GM19099 (cell line): ENCODE results near the gene LRRC3.

Source experiments
- POLR2A ChIP-seq: IDR thresholded peaks from 3 replicates; pipeline ENCODE4 v1.6.1; 2011; ENCODE audit warnings: low read depth; ENCODE audit not compliant: insufficient read length; ENCODE audit errors: extremely low read depth

The LRRC3 gene

DNA sequence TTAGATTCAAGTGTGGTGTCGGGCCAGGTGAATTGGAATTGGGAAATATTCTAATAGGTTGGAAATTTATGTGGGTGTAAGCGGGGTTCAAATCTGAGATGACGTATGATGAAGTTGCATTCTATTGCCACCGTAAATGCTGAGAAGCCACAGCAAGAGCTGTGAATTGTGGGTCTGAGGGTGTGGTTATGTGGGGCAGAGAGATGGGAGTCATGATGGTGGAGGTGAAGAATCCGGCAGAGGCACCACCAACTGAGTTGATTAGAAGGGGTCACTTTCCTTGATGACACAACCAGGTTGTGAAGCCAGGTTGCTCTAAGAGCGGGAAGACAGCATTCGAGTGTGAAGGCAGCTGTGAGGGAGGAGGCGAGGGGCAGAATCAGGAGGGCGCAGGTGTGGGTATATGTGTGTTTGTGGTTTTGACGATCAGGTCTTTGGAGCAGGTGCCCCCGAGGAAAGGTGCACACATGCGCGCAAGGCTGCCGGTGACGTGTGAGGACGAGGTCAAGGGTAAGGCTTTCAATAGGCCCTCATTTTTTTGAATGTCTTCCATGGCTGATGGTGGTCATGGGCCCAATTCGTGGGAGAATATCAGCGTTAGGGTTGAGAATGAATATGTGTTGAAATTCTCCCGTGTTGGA is 18.7 kb downstream of the LRRC3 start:
- TF ChIP-seq POLR2A: no peak

DNA sequence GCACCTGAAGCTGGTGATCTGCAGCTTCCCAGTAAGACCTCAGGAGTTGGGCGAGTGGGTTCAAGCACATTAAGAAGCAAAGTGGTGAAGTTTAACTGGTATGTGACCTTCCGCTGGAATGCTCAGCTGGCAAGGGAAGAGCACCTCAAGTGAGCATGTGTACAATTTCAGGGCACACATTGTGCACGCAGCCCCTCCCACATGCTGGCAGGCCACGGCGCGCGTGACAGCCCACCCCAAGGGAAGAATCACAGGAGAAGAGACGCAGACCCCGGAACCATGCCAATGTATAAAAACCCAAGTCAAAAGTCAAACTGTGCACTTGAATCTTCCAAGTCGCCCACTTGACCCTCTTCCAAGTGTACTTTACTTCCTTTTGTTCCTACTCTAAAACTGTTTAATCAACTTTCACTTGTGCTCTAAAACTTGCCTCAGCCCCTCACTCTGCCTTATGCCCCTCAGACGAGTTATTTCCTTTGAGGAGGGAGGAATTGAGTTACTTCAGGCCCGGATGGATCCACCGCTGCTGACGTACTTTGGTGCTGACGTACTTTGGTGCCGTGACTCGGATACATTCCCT is 20.0 kb downstream of the LRRC3 start:
- TF ChIP-seq POLR2A: no peak

DNA sequence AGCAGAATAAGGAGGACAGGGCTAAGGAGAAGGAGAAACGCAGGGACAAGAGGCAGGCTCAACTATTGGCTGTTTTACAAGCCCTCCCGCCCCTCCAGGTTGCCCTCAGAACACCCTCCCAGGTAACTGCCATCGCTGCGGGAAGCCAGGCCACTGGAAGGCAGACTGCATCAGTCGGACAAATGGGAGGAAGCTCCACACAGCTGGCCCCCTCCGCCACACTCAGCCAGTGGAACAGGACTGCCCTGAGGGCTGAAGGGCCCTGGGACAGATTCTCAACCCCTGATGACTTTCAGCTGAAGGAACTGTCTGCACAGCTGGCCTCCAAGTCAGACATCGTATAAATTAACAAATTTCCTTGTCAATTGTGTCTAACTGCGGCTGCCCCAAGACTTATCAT is 21.8 kb downstream of the LRRC3 start:
- TF ChIP-seq POLR2A: no peak

DNA sequence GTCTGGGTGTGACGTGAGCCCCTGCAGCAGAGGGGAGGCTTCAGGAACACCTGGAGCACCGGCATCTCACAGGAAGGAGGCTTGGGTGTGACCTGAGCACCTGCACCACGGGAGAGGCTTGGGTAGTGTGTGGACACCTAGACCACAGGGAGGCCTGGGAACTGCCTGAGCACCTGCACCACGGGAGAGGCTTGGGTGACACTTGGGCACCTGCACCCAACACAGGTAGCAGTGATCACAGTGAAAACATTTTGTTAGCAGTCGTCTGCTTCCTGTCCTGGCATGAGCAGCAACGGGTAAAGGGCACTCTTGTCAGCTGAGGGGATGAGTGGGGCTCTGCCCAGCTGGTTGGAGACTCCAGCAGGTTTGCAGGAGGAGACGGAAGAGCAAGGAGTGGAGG is 22.4 kb downstream of the LRRC3 start:
- no peak for TF ChIP-seq POLR2A

DNA sequence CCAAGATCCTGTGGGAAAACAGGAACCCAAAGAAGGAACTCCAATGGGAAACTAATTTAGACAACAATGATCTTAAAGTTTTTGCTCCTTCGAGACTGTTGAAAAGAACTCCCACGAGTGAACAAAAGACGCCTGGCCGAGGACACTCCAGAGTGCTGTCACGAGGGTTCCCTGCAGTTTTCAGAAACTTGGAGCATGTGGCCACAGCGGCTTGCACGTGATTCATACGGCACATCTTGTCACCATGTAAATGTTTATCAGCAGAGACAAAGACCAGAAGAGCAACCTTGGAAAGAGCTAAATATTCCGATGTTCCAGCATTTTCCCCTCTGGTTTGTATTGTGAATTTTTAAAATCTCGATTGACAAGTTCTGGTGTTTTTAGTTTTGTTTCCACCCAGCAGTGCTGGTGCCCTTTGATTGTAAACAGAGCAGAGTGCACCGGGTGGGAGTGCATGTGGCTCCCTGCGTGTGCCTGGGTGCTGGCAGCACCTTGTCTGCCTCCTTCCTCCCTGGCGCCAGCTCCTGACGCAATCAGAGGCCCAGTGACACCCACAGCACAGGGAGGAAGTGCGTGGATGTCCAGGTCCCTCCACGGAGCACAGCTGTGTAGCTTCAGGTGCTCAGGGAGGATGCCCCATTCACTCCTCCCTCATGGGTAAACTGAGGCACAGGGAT is 23.0 kb downstream of the LRRC3 start:
- TF ChIP-seq POLR2A: no peak

DNA sequence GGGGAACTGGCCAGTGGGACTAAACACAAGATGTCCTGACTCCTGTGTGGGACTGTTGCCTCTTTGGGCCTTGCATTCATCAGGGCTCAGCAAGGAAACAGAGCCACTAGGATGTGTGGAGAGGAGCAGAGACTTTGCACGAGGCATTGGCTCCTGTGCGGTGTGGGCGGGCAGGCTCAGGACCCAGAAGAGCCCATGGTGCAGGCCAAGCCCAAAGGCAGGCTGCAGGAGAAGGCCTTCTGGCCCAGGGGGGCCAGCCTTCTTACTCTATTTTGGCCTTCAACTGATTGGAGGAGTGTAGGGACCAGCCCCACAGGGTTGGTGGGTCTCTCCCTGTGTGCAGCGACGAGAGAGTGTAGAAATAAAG is 23.5 kb downstream of the LRRC3 start:
- no peak for TF ChIP-seq POLR2A

DNA sequence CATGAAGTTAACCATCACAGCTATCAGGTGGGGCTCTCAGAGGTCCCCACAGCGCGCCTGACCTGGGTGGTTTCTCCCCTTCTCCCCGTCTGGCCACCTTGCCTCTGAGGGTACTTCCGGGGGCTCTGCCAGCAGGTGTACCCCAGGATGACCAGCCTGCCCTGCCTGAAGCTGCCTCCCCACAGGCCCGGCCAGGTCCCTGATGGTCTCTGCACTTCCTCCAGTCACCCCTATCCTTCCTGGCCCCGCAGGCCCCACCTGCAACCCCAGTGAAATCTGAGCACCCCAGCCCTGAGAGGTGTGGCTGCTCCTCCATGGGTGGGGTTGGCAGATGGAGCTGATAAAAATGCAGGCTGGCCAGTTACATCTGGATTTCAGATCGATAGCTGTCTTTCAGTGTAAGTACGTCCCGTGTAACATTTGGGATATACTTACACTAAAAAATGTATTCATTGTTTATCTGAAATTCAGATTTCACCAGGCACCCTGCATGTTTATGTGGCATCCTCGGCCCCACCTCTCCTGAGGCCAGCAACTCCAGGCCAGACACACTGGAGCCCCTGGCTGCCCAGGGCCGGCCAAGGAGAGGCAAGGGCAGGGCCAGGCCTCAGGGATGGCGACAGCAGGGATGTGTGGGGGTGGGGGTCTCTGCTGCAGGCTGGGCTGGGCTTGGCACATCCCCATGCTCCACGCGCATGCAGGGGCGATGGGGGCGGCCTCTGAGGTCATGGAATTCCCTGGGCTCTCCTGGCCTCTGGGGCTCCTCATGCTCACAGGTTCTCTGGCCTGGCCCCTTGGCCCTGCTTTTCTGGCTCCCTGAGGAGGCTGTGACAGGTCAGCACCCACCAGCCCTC is 25.1 kb downstream of the LRRC3 start:
- no peak for TF ChIP-seq POLR2A

DNA sequence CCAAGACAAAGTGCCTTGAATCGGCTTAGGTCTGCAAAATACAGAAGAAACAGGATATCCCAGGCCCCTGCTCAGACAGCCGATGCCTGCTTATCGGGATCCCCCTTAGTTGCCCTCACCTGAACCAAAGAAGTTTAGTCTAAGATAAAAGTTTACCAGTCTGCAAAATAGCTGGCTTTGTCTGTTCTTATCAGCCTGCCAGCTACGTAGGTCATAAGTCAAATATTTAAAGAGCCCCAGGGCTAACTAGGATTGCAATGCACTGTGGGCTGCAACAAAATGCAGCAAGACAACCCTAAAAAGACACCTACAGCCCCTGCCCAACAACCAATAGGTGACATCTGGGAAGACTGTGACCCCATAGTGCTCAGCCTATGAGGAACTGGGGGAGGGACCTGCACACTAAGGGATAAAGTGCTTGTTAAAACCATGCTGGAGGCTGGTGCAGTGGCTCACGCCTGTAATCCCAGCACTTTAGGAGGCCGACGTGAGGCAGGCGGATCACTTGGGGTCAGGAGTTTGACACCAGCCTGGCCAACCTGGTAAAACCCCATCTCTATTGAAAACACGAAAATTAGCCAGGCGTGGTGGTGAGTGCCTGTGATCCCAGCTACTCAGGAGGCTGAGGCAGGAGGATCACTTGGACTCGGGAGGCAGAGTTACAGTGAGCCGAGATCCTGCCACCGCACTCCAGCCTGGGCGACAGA is 27.4 kb downstream of the LRRC3 start:
- TF ChIP-seq POLR2A: no peak

DNA sequence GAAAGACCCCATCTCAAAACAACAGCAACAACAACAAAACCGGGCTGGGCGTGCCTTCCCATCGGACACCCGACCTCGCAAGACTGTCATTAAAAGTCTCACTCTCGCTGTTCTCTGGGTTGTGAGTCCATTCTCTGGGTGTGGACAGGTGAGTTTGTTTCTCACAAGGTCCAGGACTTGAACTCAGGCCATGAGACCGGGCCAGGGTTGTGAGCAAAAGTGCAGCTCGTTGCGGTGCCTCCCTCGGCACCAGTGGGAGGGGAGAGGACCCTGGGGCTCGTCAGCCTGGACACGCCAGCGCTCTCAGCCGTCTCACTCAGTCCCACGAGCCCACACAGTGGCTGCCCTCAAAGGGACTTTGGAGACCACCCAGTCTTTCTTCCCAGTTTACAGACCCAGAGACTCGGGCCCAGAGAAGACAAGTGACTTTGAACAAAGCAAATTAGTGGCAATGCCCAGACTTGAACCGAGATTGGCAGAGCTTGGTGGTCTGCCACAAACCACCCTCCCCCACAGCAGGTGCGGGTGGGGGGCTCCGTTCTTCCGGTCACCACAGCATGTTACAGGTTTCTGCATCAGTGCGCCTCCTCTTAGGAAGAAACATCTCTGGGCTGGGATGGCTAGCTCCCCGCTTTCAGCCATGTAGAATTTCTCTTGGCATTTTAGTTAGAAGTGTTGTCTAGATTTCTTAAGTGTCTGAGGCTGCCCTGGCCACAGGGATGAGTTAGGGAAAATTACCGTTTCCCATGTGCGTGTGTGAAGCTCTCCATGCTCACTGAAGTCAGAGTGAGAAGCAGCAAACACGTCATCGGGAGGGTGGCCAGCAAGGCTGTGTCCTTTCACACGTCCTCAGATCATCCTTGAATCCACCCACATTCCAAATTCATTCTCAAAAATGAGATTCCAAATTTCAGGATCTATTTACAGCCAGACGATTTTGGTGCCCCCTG is 28.3 kb downstream of the LRRC3 start:
- TF ChIP-seq POLR2A: no peak

DNA sequence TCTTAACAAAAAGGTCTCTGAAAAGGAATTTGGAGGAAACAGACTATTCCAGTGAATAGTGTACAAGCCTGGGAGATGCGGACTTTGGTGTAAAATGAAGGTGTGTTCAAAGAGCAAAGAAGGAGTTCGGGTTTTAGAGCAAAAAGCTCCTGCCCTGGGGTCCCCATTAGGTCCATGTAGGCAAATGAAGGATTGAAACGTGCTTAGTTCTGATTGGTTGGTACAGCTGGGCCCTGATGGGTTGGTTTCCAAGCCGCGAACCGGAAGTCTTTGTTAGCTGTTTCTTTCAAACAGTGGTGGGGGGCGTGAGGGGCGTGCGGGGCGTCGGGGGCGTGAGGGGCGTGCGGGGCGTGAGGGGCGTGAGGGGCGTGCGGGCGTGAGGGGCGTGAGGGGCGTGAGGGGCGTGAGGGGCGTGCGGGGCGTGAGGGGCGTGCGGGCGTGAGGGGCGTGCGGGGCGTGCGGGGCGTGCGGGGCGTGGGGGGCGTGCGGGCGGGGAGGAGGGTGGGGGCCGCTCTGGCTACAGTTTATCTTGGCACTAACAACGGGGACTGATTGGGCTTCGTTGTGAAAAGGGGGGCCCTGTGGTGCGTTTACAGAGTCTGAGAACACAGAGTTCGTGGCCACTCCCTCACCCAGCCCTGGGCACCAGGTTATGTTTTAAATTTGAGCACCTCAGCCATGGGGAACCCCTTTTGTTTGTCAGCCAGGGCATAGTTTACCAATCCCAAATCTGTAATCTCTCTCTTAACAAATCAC is 29.4 kb downstream of the LRRC3 start:
- TF ChIP-seq POLR2A: no peak

DNA sequence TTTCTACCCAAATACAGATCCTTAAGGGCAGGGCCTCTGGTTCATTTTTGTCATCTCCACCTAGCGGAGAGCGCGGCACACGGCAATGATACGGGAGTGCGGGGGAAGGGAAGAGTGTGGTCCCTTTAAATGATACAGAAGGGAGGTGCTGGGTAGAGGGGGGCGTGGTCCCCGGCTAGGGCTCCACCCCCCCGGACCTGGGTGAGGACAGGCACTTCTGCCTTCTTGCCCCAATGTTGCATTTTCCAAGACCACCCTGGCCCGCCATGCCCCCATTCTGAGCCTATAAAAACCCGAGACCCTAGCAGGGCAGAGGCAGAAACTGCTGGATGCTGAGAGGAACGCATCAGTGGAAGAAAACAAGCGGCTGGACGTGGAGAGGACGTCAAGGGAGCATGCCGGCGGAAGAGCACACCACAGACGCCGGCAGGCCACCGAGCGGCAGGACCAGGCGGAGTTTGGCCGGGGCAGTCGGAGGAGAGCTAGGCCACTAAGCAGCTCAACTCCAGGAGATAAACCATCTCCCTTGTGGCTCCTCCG is 30.0 kb downstream of the LRRC3 start:
- no peak for TF ChIP-seq POLR2A

DNA sequence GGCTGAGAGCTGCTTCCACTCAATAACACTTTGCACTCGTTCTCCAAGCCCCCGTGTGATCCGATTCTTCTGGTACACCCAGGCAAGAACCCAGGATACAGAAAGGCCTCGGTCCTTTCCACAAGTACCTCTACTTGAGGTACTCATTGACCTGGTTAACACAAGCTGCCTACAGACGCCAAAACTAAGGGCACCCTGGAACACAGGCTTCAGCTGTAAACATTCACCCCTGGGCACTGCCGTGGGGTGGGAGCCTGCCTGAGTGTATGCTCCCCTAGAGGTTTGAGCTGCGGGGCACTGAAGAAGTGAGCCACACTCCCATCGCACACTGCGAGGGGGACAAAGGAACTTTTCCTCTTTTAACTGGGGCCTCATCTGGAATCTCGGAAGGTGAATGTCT is 30.5 kb downstream of the LRRC3 start:
- TF ChIP-seq POLR2A: no peak

DNA sequence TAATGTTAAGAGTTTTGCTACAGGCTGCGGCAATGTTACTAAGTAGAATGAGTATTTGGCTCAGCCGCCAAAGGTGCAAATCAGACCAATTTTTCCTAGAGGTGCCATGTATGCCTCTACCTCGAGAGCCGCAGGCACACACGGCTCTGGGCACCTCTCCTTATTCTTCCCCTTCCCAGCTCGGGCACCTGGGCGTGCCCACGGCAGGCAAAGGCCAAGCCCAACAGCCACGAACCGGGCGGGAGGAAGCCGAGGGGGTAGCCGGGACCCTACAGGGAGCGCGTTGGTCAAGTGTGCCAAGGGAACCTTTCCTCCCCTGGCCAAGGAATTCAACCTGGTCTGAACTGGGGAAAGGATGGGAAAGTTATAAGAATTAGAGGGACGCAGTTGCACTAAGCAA is 31.0 kb downstream of the LRRC3 start:
- TF ChIP-seq POLR2A: no peak

DNA sequence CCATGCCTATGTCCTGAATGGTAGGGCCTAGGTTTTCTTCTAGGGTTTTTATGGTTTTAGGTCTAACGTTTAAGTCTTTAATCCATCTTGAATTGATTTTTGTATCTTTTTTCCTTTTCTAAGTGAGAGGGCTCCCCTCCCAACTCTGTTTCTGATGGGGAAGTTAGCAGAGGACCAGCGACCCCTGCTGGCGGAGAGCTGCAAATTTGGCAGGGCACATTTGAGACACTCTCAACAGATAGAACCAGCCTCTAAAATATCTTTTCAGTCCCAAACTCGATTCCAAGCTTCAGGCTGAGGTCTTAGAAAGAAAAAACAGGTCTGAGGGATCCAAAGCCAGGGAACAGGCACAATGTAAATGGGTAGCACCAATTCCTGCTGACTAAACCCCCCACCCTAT is 32.5 kb downstream of the LRRC3 start:
- no peak for TF ChIP-seq POLR2A

DNA sequence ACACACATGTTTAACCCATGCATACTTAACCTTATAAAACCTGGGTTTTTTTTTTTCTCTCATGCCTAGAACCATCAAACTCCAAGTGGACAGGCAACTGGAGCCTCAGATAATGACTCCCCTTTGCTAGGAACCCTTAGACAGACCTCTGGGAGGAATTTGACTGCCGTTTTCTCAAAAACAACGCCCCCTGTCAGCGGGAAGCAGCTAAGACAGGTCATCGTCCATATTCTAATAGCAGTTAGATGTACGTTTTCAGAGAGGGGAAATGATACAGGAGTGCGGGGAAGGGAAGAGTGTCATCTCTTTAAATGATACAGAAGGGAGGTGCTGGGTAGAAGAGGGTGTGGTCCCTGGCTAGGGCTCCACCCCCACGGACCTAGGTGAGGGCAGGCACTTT is 34.7 kb downstream of the LRRC3 start:
- no peak for TF ChIP-seq POLR2A
